Calu3 (cell line): ENCODE results near the gene SKIL. TPM values are rescaled to one million over a fixed set of nuclear protein-coding genes. Genes with fewer than 3 reads are reported as not detected.

Experiments
- BruUV-seq: library from RNA; stranded (reverse); fragments of 400-500 nt; replicated peaks from 2 replicates; lab custom pipeline; 2021; lab: Mats Ljungman, UMichigan
- CTCF ChIA-PET: fragments of 300-600 bp; sonication (Branson Sonifier 250); formaldehyde crosslinking; loops from one replicate; lab custom pipeline; 2022; ENCODE audit warnings: antibody characterized with exemption; lab: Charles Lee
- DNase-seq: peaks from one replicate; pipeline ENCODE4 v3.0.0; 2022
- H3K27ac Mint-ChIP-seq: one replicate; pipeline ENCODE4 v1.8.0; 2022; ENCODE audit warnings: mixed read lengths; ENCODE audit not compliant: unreplicated experiment
- H3K27me3 Mint-ChIP-seq: one replicate; pipeline ENCODE4 v1.8.0; 2022; ENCODE audit warnings: mixed read lengths; ENCODE audit not compliant: unreplicated experiment
- H3K36me3 Mint-ChIP-seq: one replicate; pipeline ENCODE4 v1.8.0; 2022; ENCODE audit warnings: mild to moderate bottlenecking, moderate library complexity, mixed read lengths; ENCODE audit not compliant: insufficient read depth, unreplicated experiment
- H3K4me1 Mint-ChIP-seq: one replicate; pipeline ENCODE4 v1.8.0; 2022; ENCODE audit warnings: mild to moderate bottlenecking, low read depth, mixed read lengths; ENCODE audit not compliant: unreplicated experiment
- H3K4me3 Mint-ChIP-seq: one replicate; pipeline ENCODE4 v1.8.0; 2022; ENCODE audit warnings: mild to moderate bottlenecking, low read depth, moderate library complexity, mixed read lengths; ENCODE audit not compliant: unreplicated experiment
- H3K9me3 Mint-ChIP-seq: one replicate; pipeline ENCODE4 v1.8.0; 2022; ENCODE audit warnings: low read depth, mixed read lengths; ENCODE audit not compliant: unreplicated experiment
- intact Hi-C: fragments of 100-400 bp; cut with micrococcal nuclease; formaldehyde crosslinking; loops from one replicate; pipeline ENCODE4 v1.10.0; 2022; ENCODE audit not compliant: unreplicated experiment
- total RNA-seq: library from RNA; stranded (reverse); gene quantifications from 2 replicates; pipeline ENCODE4 v1.2.3, GENCODE V29; 2022
- TF ChIP-seq, protein P1 (sequence below): fragments of 200-600 bp; IDR thresholded peaks from one replicate; pipeline ENCODE4 v1.8.0; 2022; ENCODE audit warnings: antibody characterized with exemption; ENCODE audit not compliant: unreplicated experiment

Gene SKIL
- total RNA-seq, 1 experiment from 2014 or later, result 265 TPM

DNA sequence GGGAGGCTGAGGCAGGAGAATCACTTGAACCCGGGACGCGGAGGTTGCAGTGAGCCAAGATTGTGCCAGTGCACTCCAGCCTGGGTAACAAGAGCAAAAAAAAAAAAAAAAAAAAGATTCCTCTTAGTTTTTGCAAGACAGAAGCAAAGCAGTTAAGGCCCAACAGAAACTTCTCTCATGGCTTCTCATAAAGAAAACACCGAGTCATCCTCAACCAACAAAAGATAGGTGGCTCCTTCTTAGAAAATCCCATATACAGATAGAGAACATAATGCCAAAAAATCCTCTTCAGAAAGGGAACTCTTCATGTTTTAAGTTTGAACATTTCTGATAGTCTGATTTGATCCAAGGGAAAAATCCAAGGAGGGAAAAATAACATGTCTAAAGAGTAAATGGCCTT, 12.5 kb upstream of the SKIL start:
- DNase-seq, result no peak
- Mint-ChIP-seq H3K9me3 (no peaks in the 10 kb centered on the region), H3K27me3 (no peaks in the 10 kb centered on the region), H3K4me3 (no peak overlapping the region), H3K27ac (peak overlapping the region; percentile 90), H3K4me1 (peaks cover 38% of the 10 kb centered on the region), H3K36me3 (no peaks in the 10 kb centered on the region)
- CTCF ChIA-PET, result interaction anchor here (0.5 to 0.8 kb wide), 3 partner anchors 8 to 961 kb away, joined by 3 to 4 read pairs (median 3); no protein-coding TSS in a partner anchor
- TF ChIP-seq, protein P1, sequence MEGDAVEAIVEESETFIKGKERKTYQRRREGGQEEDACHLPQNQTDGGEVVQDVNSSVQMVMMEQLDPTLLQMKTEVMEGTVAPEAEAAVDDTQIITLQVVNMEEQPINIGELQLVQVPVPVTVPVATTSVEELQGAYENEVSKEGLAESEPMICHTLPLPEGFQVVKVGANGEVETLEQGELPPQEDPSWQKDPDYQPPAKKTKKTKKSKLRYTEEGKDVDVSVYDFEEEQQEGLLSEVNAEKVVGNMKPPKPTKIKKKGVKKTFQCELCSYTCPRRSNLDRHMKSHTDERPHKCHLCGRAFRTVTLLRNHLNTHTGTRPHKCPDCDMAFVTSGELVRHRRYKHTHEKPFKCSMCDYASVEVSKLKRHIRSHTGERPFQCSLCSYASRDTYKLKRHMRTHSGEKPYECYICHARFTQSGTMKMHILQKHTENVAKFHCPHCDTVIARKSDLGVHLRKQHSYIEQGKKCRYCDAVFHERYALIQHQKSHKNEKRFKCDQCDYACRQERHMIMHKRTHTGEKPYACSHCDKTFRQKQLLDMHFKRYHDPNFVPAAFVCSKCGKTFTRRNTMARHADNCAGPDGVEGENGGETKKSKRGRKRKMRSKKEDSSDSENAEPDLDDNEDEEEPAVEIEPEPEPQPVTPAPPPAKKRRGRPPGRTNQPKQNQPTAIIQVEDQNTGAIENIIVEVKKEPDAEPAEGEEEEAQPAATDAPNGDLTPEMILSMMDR, result no peak
- intact Hi-C loops, result no loop called here
- BruUV-seq, result no TSS peak

DNA sequence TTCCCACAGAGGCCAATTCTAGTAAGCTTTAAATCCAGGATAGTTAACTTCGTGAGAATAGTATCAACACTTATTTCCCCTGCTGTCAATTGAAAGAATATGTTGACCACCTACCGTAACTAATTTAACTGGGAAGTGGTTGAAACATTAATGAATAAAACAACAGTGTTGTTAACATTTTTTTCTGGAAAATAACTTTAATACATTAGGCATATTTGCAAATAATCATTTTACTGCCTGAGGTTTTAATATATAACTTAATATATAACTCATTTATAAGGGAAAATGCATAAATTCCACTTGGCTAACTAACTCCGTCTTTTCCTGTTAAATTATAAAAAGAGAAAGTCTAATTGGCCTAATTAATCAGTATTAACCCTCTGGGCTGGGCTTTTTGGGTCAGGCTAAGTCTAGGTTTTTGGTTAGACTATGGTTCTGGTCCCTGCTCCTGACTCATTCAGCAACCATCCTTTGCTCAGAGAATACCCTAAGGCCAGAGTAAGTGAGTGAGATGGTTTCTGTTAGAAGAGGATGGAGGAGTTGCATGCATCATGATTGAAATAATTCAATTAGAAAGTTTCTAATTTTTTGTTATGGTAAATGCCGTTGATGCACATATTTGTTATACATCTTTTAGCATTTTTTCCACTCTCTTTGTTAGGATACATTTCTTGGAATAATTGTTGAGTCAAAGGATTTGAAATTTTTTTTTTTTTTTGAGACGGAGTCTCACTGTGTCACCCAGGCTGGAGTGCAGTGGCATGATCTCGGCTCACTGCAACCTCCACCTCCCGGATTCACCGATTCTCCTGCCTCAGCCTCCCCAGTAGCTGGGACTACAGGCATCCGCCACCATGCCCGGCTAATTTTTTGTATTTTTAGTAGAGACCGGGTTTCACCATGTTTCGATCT, 10.8 kb upstream of the SKIL start:
- peaks cover 38% of the 10 kb centered on the region for H3K4me1 Mint-ChIP-seq
- H3K27ac Mint-ChIP-seq, result no peak overlapping the region
- intact Hi-C loops, result no loop called here
- DNase-seq, result no peak
- no TSS peak for BruUV-seq
- H3K9me3 Mint-ChIP-seq, result no peaks in the 10 kb centered on the region
- CTCF ChIA-PET, result no interaction called here
- no peaks in the 10 kb centered on the region for H3K36me3 Mint-ChIP-seq
- H3K4me3 Mint-ChIP-seq, result no peak overlapping the region
- no peaks in the 10 kb centered on the region for H3K27me3 Mint-ChIP-seq
- TF ChIP-seq, protein P1, result no peak

DNA sequence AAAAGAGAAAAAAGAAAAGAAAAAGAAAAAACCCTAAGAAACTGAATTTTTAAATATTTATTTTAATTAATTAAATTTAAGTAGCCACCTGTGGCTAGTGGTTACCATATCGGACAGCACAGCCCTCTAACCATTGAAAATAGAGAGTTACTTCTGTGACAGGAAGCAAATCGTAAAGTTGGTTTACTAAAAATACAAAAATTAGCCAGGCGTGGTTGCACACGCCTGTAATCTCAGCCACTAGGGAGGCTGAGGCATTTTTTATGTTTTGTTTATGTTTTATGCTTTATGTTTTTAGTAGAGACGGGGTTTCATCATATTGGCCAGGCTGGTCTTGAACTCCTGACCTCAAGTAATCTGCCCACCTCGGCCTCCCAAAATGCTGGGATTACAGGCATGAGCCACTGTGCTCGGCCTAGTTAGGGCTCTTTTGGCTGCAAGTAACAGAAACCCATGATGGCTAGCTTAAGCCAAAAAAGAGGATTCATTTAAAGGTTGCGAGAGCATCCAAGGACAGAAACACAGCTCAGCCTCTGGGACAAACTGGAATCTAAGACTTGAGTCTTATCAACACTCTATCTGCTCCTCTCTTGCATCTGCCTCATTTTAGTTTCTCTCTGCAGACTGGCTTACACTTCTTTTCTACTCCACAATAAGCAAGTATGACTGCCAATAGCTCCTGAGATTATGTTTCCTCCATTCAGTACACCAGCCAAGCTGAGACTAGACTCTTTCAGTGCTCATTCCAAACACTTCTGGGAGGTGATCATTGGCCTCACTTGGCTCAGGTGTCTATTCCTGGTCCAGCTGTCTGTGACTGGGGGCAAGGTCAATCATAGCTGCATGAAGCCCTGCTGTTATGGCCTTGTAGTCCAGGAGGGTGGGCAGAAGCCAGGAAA, 6.8 kb upstream of the SKIL start:
- no TSS peak for BruUV-seq
- Mint-ChIP-seq H3K36me3 (peaks cover 8% of the 10 kb centered on the region), H3K27me3 (no peaks in the 10 kb centered on the region), H3K9me3 (no peaks in the 10 kb centered on the region), H3K4me1 (peaks cover 34% of the 10 kb centered on the region), H3K27ac (no peak overlapping the region), H3K4me3 (no peak overlapping the region)
- no peak for DNase-seq
- TF ChIP-seq, protein P1, result no peak
- CTCF ChIA-PET, result no interaction called here
- intact Hi-C loops, result no loop called here

DNA sequence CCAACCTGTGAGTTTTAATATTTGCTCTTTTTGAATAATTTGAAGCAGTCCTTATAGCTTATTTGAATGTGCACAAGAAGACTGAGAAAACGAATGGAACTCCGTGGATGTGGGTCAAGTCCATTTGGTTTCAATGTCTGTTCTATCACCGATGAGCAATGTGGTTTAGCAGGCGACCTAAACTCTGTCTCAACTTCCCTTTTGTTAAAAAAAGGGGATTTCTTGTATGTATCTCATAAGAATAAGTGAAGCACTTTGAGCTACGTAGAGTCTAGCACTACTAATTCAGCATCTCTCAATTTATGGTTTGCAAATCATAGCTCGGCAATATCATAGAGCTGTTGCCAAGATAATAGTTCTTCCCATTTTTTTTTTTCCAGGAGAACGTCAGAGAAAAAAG, 4.6 kb upstream of the SKIL start:
- BruUV-seq, result no TSS peak
- intact Hi-C loops, result no loop called here
- CTCF ChIA-PET, result interaction anchor here (0.6 to 1.1 kb wide), 3 partner anchors 8 to 611 kb away, joined by 3 to 4 read pairs (median 3); no protein-coding TSS in a partner anchor
- H3K27ac Mint-ChIP-seq, result no peak overlapping the region
- H3K9me3 Mint-ChIP-seq, result no peaks in the 10 kb centered on the region
- H3K4me3 Mint-ChIP-seq, result no peak overlapping the region
- TF ChIP-seq, protein P1, result no peak
- no peaks in the 10 kb centered on the region for H3K27me3 Mint-ChIP-seq
- peaks cover 27% of the 10 kb centered on the region for H3K36me3 Mint-ChIP-seq
- no peak for DNase-seq
- H3K4me1 Mint-ChIP-seq, result peaks cover 44% of the 10 kb centered on the region
